22Rv1 (cell line): ENCODE measurements around the gene ANKUB1.
"Not testable (repeated sequence)": the region's sequence is repeated elsewhere in the genome, so short reads cannot be mapped to it uniquely, and the experiment has no call there.

Experiments used
- ZFX ChIP-seq: fragments of 450-650 bp; IDR thresholded peaks from 2 replicates; pipeline ENCODE4 v1.6.1; 2017; ENCODE audit warnings: antibody characterized with exemption, borderline replicate concordance
- TF ChIP-seq, protein P1 (sequence below): fragments of 450-650 bp; IDR thresholded peaks from 2 replicates; pipeline ENCODE4 v1.5.1; 2017; ENCODE audit warnings: mild to moderate bottlenecking

- TF ChIP-seq, protein P1, sequence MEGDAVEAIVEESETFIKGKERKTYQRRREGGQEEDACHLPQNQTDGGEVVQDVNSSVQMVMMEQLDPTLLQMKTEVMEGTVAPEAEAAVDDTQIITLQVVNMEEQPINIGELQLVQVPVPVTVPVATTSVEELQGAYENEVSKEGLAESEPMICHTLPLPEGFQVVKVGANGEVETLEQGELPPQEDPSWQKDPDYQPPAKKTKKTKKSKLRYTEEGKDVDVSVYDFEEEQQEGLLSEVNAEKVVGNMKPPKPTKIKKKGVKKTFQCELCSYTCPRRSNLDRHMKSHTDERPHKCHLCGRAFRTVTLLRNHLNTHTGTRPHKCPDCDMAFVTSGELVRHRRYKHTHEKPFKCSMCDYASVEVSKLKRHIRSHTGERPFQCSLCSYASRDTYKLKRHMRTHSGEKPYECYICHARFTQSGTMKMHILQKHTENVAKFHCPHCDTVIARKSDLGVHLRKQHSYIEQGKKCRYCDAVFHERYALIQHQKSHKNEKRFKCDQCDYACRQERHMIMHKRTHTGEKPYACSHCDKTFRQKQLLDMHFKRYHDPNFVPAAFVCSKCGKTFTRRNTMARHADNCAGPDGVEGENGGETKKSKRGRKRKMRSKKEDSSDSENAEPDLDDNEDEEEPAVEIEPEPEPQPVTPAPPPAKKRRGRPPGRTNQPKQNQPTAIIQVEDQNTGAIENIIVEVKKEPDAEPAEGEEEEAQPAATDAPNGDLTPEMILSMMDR: not testable (repeated sequence)
- not testable (repeated sequence) for TF ChIP-seq ZFX
Measured at GRCh38 chr3:149839469-149839868, 47.1 kb upstream of the ANKUB1 start.
